ENCODE measurements around the gene OSMR. TPM values are rescaled to one million over a fixed set of nuclear protein-coding genes. Genes with fewer than 3 reads are reported as not detected.

The OSMR gene
- total RNA-seq, 1 experiment from 2014 or later: 82.4 TPM

GRCh38 chr5:38807570-38808483, 38.0 kb upstream of the OSMR start:
- CTCF ChIA-PET: interaction anchor here (0.7 to 3.8 kb wide), 5 partner anchors 17 to 365 kb away, joined by 3 to 67 read pairs (median 3); no protein-coding TSS in a partner anchor
- H3K27ac ChIP-seq (ENCODE audit: low read length): peak overlapping the region; percentile 93
- H3K4me3 ChIP-seq (ENCODE audit: low read depth in 2 of 2, low read length in 2 of 2): peak overlapping the region in 1 of 2 experiments; percentile 23; a peak in 1 of 4 replicates

GRCh38 chr5:38808666-38809343, 37.0 kb upstream of the OSMR start:
- intact Hi-C loops (cut with micrococcal nuclease; ENCODE audit: unreplicated experiment) (loop anchor here (2.0 kb wide), 3 partner anchors 254 to 388 kb away; no protein-coding TSS in a partner anchor), in situ Hi-C loops (cut with HindIII; ENCODE audit: low pct_unique_long_range_greater_than_20kb, low sequenced_read_pairs) (no loop called here)
- no peak for TF ChIP-seq CTCF (IDR thresholded peaks at IDR 0.05)
- TF ChIP-seq REST (IDR thresholded peaks at IDR 0.05; ENCODE audit: insufficient read depth in 1 of 2, low read depth in 2 of 2, low read length in 1 of 2): no peak
- no peak for TF ChIP-seq POLR2AphosphoS5 (IDR thresholded peaks at IDR 0.05; ENCODE audit: low read depth, low read length)
- TF ChIP-seq SIN3A (IDR thresholded peaks at IDR 0.05; ENCODE audit: borderline replicate concordance, insufficient read depth, low read depth, low read length): no peak
- no peak overlapping the region for H3K4me3 ChIP-seq (ENCODE audit: low read depth in 2 of 2, low read length in 2 of 2)
- H3K4me1 ChIP-seq (ENCODE audit: control insufficient read depth, insufficient read depth, low read length): peaks cover 44% of the 10 kb centered on the region
- CTCF ChIA-PET: interaction anchor here (0.6 to 3.8 kb wide), 9 partner anchors 18 to 388 kb away, joined by 3 to 67 read pairs (median 4); no protein-coding TSS in a partner anchor
- BruUV-seq (replicated peaks): no TSS peak
- no peaks in the 10 kb centered on the region for H3K27me3 ChIP-seq (ENCODE audit: control insufficient read depth, insufficient read depth, low read length)
- DNase-seq (ENCODE audit: low read depth, low spot score) (no peak), ATAC-seq (no peak)
- H3K9me3 ChIP-seq (ENCODE audit: control insufficient read depth, insufficient read depth, low read depth, low read length): no peaks in the 10 kb centered on the region
- H3K36me3 ChIP-seq (ENCODE audit: control insufficient read depth, insufficient read depth, low read length): no peaks in the 10 kb centered on the region
- peak overlapping the region; percentile 93 for H3K27ac ChIP-seq (ENCODE audit: low read length)
- POLR2A ChIA-PET: interaction anchor here (0.6 kb wide), 1 partner anchor 53 kb away, joined by 3 read pairs; no protein-coding TSS in a partner anchor

More at GRCh38 chr5:38807570-38808483, 38.0 kb upstream of the OSMR start:
- intact Hi-C loops (cut with micrococcal nuclease; ENCODE audit: unreplicated experiment): loop anchor here (2.0 kb wide), 3 partner anchors 253 to 387 kb away; no protein-coding TSS in a partner anchor
- no peaks in the 10 kb centered on the region for H3K36me3 ChIP-seq (ENCODE audit: control insufficient read depth, insufficient read depth, low read length)
- BruUV-seq (replicated peaks): no TSS peak
- POLR2A ChIA-PET: no interaction called here
- H3K4me1 ChIP-seq (ENCODE audit: control insufficient read depth, insufficient read depth, low read length): peaks cover 44% of the 10 kb centered on the region
- peak; percentile 53; the same call in 1 of the 2 replicates for ATAC-seq
- DNase-seq (ENCODE audit: low read depth, low spot score): no peak
- no peaks in the 10 kb centered on the region for H3K9me3 ChIP-seq (ENCODE audit: control insufficient read depth, insufficient read depth, low read depth, low read length)
- H3K27me3 ChIP-seq (ENCODE audit: control insufficient read depth, insufficient read depth, low read length): no peaks in the 10 kb centered on the region
- TF ChIP-seq REST (IDR thresholded peaks at IDR 0.05; ENCODE audit: insufficient read depth in 1 of 2, low read depth in 2 of 2, low read length in 1 of 2) (no peak), TCF7L2 (IDR thresholded peaks at IDR 0.05; ENCODE audit: low read depth, low read length) (peak; percentile 85), POLR2AphosphoS5 (IDR thresholded peaks at IDR 0.05; ENCODE audit: low read depth, low read length) (no peak; the same call in 1 of the 2 replicates)
- in situ Hi-C loops (cut with HindIII; ENCODE audit: low pct_unique_long_range_greater_than_20kb, low sequenced_read_pairs): no loop called here
